ENCODE data around the gene TCEAL2.

TCEAL2 gene

DNA sequence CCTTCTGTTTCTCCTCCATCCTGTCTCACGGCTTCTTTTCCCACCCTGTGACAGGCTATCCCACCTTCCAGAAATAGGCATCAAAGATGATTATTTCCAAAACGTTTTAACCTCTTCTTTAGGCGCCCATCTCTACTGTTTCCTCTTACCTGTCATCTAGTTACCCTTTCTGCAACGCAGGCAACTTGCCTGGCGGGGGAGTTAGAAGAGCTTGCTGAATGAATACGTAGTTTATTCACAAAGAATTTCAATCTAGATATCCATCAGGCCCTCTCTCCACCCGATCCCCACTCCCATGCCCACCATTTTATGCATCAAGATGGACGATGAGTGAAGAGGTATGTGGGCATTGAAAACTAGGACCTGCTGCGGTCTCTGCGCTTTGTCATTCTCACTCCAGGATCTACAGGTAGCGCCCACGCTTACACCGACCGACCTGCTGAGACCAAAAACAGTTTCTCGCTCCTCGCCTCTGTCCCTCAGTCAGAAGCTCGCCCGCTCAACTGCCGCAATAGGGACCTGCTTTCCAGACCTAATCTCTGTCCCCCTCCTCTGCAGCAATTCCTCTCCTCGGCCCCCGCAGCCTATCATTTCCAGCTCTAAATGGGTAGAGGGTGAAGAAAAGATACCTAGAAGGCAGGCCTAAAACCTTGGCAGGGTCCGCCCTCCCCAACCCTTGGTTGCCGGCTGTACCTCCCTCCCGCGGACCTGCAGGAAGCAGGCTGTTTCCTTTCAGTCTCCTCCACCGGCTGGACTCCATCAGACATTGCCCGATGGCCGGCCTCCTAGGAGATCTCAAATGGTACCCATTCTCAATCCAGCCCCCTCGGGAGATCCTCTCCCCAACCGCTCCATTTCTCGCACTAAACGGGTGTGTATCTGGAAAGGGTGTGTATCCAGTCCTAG lies 29.7 kb downstream of the TCEAL2 start:
- intact Hi-C loops (cut with micrococcal nuclease), result no loop called here
- Mint-ChIP-seq H3K4me3 (peak overlapping the region; percentile 78), H3K9me3 (no peaks in the 10 kb centered on the region), H3K36me3 (ENCODE audit: low read depth) (no peaks in the 10 kb centered on the region), H3K27ac (no peak overlapping the region), H3K27me3 (peaks cover 27% of the 10 kb centered on the region), H3K4me1 (ENCODE audit: low read depth) (peaks cover 14% of the 10 kb centered on the region)

GRCh38 chrX:102155806-102156179 lies 30.3 kb downstream of the TCEAL2 start, which contains the start of gene BEX5:
Gene BEX5 (minus strand): TSS chrX:102155977. CDS start chrX:102154265, 1,712 bp downstream.
- Mint-ChIP-seq H3K27ac (no peak within 1 kb of the TSS), H3K4me3 (peak within 1 kb of the TSS; percentile 78), H3K27me3 (peaks cover 27% of the 10 kb centered on the region), H3K36me3 (ENCODE audit: low read depth) (no peaks in the 10 kb centered on the region), H3K9me3 (no peaks in the 10 kb centered on the region), H3K4me1 (ENCODE audit: low read depth) (peaks cover 14% of the 10 kb centered on the region)
- intact Hi-C loops (cut with micrococcal nuclease), result no loop called here
